Upper lobe of left lung (tissue), 6 donors: ENCODE results near the gene WDR83. TPM values are rescaled to one million over a fixed set of nuclear protein-coding genes. Genes with fewer than 3 reads are reported as not detected.
A peak's percentile ranks its signal among the peaks of the same experiment; 100 is the strongest.
"Not testable (repeated sequence)": the region's sequence is repeated elsewhere in the genome, so short reads cannot be mapped to it uniquely, and the experiment has no call there.

ENCODE experiments used
- ATAC-seq, 2 donors: fragments of 200-7000 bp; cut with Tn5 transposase; one replicate each; pipeline ENCODE4 v1.9.1; 2022; ENCODE audit warnings: mild to moderate bottlenecking in 2 of 2, moderate library complexity in 2 of 2; ENCODE audit not compliant: low FRiP score in 2 of 2
- DNase-seq, 2 donors: peaks; one replicate each; pipeline ENCODE4 v3.0.0-alpha.2; 2019 to 2020
- H3K27ac ChIP-seq, 4 donors: fragments of 200-600 bp; sonication (generic); one replicate each; pipeline ENCODE4 v1.5.1; 2016 to 2019
- H3K27me3 ChIP-seq, 4 donors: fragments of 200-600 bp; sonication (generic); one replicate each; pipeline ENCODE4 v1.5.1; 2017 to 2019
- H3K36me3 ChIP-seq, 4 donors: fragments of 200-600 bp; sonication (generic); one replicate each; pipeline ENCODE4 v1.5.1; 2016 to 2019
- H3K4me1 ChIP-seq, 4 donors: fragments of 200-600 bp; sonication (generic); one replicate each; pipeline ENCODE4 v1.5.1; 2018 to 2019
- H3K4me3 ChIP-seq, 4 donors: fragments of 200-600 bp; sonication (generic); one replicate each; pipeline ENCODE4 v1.5.1; 2017 to 2019; ENCODE audit warnings: mild to moderate bottlenecking in 2 of 4, moderate library complexity in 1 of 4
- H3K9me3 ChIP-seq, 4 donors: fragments of 200-600 bp; sonication (generic); one replicate each; pipeline ENCODE4 v1.5.1; 2018 to 2019
- CTCF ChIP-seq, 6 experiments: fragments of 450-650 bp in 4 of 6; fragments of 200-600 bp in 2 of 6; sonication (generic) in 2 of 6; IDR thresholded peaks; one replicate each; pipeline ENCODE4 v1.5.1; 2016 to 2019; ENCODE audit warnings: antibody characterized with exemption in 6 of 6
- EP300 ChIP-seq, 4 donors: sonication (generic); formaldehyde crosslinking; IDR thresholded peaks; one replicate each; pipeline ENCODE4 v1.5.1; 2017; ENCODE audit warnings: antibody characterized with exemption in 4 of 4, control low read depth in 2 of 4
- POLR2A ChIP-seq, 4 donors: fragments of 450-650 bp; IDR thresholded peaks; one replicate each; pipeline ENCODE4 v1.5.1; 2016 to 2017; ENCODE audit warnings: antibody characterized with exemption in 4 of 4, mild to moderate bottlenecking in 2 of 4
- POLR2AphosphoS5 ChIP-seq, 2 donors: sonication (generic); formaldehyde crosslinking; IDR thresholded peaks; one replicate each; pipeline ENCODE4 v1.5.1; 2017; ENCODE audit warnings: antibody characterized with exemption in 2 of 2
- WGBS, 2 donors: methylation state at CpG; one replicate each; pipeline ENCODE4 v1.1.5; 2017 to 2018; 5-methylcytosine and 5-hydroxymethylcytosine counted together
- total RNA-seq, 6 donors: library from RNA; depleted of rRNA in 4 of 6; stranded (reverse); fragments of >200 nt in 4 of 6; gene quantifications; one replicate each; pipeline versions ENCODE4 v1.1.0 to v1.2.1, GENCODE V29; 2016 to 2021
- donor health status: DM: no; HTN: no; CAD: no; lungs with moderate emphysema.
- donor health status: DM: no; HTN: yes; CAD: no; lungs with severe emphysema.

The WDR83 gene
- total RNA-seq, 6 donors from 2014 or later = 6.1 to 12.9 (median 8.4) TPM

DNA sequence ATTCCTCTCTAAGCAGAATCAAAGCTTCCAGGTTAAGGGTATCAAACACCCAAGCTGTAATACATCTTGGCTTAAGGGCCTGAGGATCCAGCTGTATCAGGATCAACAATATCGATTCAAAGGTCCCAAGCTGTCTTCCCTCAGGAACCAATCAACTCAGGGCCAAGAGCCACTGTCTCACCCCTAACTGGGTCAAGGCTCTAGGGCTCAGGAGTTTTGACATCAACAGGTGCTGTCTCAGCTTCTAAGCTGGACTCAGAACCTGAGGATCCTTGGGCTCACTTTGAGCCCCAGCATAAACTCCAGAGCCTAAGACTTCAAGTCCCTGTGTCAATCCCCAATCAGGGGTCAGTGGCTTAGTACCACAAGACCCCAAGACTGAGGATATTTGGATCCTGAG, 28.9 kb downstream of the WDR83 start:
- H3K36me3 ChIP-seq = peaks cover 0 to 22% (median 4%) of the 10 kb centered on the region in 4 donors
- no peaks in the 10 kb centered on the region for H3K9me3 ChIP-seq
- H3K27me3 ChIP-seq = no peaks in the 10 kb centered on the region
- 71 to 83% methylated on average over 1 of the region's 1 CpG for WGBS, 2 donors
- peak overlapping the region in 3 of 4 donors; percentile 62 to 94 (median 84) for H3K4me3 ChIP-seq
- ATAC-seq = no peak
- TF ChIP-seq CTCF (IDR thresholded peaks at IDR 0.05) = no peak
- no peak for TF ChIP-seq EP300 (IDR thresholded peaks at IDR 0.05)
- TF ChIP-seq POLR2AphosphoS5 (IDR thresholded peaks at IDR 0.05) = no peak
- no peak for TF ChIP-seq POLR2A (IDR thresholded peaks at IDR 0.05)
- DNase-seq = no peak
- peak overlapping the region in 1 of 4 donors; percentile 86 for H3K27ac ChIP-seq
- H3K4me1 ChIP-seq = peaks cover 12 to 30% (median 14%) of the 10 kb centered on the region in 4 donors

DNA sequence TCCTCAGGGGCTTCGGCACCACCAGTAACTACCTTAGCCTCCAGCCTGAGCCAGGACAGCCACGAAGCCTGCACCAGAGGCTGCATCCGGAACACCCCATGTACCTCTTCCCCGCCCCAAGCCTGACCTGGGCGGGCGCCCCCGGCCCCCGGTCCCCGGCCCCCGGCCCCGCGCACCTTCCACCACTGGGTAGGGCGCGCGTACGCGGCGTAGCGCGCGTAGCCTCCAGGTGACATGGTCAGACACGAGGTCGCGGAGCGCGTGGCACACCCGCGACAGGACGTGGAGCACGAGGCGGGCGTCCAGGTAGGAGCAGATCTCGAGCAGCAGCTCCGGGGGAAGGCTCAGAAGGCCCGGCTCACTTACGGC, 29.4 kb downstream of the WDR83 start:
- ATAC-seq (peak; percentile 2 to 15), DNase-seq (peak in 1 of 2 donors; percentile 86)
- Histone ChIP-seq H3K4me3 (peak overlapping the region; percentile 62 to 94 (median 78)), H3K36me3 (peaks cover 4 to 26% (median 9%) of the 10 kb centered on the region in 4 donors), H3K27ac (peak overlapping the region; percentile 82 to 93 (median 87)), H3K27me3 (no peaks in the 10 kb centered on the region), H3K9me3 (no peaks in the 10 kb centered on the region), H3K4me1 (peaks cover 12 to 30% (median 14%) of the 10 kb centered on the region in 4 donors)
- no peak for TF ChIP-seq POLR2A (IDR thresholded peaks at IDR 0.05)
- TF ChIP-seq CTCF (IDR thresholded peaks at IDR 0.05) = no peak
- no peak for TF ChIP-seq EP300 (IDR thresholded peaks at IDR 0.05)
- TF ChIP-seq POLR2AphosphoS5 (IDR thresholded peaks at IDR 0.05) = no peak
- WGBS, 2 donors = 4% methylated on average over 26 of the region's 36 CpGs; no CpG with 5 or more reads in 1 of the 2 donors

- no peaks in the 10 kb centered on the region for H3K9me3 ChIP-seq
Measured at GRCh38 chr19:12696366-12697335, 30.0 kb downstream of the WDR83 start, which contains the start of gene FBXW9. FBXW9 (minus strand) TSS chr19:12696631; CDS start chr19:12696581, 50 bp downstream.

DNA sequence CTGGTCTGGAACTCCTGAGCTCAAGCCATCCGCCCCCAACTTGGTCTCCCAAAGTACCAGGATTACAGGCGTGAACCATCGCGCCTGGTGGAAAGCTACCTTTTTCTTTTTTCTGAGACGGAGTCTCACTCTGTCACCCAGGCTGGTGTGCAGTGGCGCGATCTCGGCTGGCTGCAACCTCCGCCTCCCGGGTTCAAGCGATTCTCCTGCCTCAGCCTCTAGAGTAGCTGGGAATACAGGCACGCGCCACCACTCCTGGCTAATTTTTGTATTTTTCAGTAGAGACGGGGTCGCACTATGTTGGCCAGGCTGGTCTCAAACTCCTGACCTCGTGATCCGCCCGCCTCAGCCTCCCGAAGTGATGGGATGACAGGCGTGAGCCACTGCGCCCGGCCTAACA, 30.8 kb downstream of the WDR83 start:
- Histone ChIP-seq H3K36me3 (peaks cover 12 to 41% (median 23%) of the 10 kb centered on the region in 4 donors), H3K4me1 (peaks cover 12 to 30% (median 14%) of the 10 kb centered on the region in 4 donors), H3K27ac (peak overlapping the region in 1 of 4 donors; percentile 88)
- DNase-seq, H3K27me3 ChIP-seq, ATAC-seq, H3K9me3 ChIP-seq, H3K4me3 ChIP-seq: not testable (repeated sequence)
- WGBS, 2 donors = 93 to 96% methylated on average over 22 of the region's 22 CpGs

More at GRCh38 chr19:12696366-12697335, 30.0 kb downstream of the WDR83 start, which contains the start of gene FBXW9:
- TF ChIP-seq POLR2A (IDR thresholded peaks at IDR 0.05) (peak in 2 of 4 donors; percentile 25 to 77), POLR2AphosphoS5 (IDR thresholded peaks at IDR 0.05) (peak; percentile 94 to 98), EP300 (IDR thresholded peaks at IDR 0.05) (peak in 1 of 4 donors; percentile 33), CTCF (IDR thresholded peaks at IDR 0.05) (peak in 2 of 6 experiments; percentile 13 to 14)
- ATAC-seq = peak; percentile 85 to 97
- Histone ChIP-seq H3K27me3 (no peaks in the 10 kb centered on the region), H3K27ac (peak within 1 kb of the TSS; percentile 82 to 93 (median 87)), H3K4me3 (peak within 1 kb of the TSS; percentile 62 to 94 (median 78)), H3K36me3 (peaks cover 10 to 33% (median 15%) of the 10 kb centered on the region in 4 donors), H3K4me1 (peaks cover 12 to 30% (median 14%) of the 10 kb centered on the region in 4 donors)
- peak; percentile 95 for DNase-seq
- WGBS, 2 donors = 10 to 12% methylated on average over 29 to 35 of the region's 59 CpGs

DNA sequence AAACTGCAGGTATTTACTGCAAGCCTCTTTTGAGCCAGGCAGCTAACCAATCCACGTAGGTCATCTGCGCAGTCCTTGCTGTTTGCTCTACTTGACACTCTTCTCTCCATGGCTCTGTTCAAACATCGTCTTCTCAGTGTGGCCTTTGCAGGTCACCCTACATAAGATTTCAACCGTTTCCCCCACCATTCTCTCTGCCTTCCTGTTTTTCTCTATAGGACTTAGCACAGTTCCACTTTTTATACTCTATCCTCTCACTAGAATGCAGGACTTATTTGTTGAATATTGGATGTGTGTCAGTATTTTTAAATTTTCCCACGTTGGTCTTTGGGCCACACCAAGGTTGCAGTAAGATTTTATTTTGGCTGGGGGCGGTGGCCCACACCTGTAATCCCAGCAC, 31.5 kb downstream of the WDR83 start:
- no peaks in the 10 kb centered on the region for H3K27me3 ChIP-seq
- H3K27ac ChIP-seq = no peak overlapping the region
- WGBS, 2 donors = 79 to 80% methylated on average over 6 of the region's 6 CpGs
- ATAC-seq (no peak), DNase-seq (no peak)
- TF ChIP-seq POLR2AphosphoS5 (IDR thresholded peaks at IDR 0.05) (no peak), CTCF (IDR thresholded peaks at IDR 0.05) (no peak), POLR2A (IDR thresholded peaks at IDR 0.05) (no peak), EP300 (IDR thresholded peaks at IDR 0.05) (no peak)
- peaks cover 16 to 48% (median 30%) of the 10 kb centered on the region in 4 donors for H3K36me3 ChIP-seq
- H3K9me3 ChIP-seq = no peaks in the 10 kb centered on the region
- no peak overlapping the region for H3K4me3 ChIP-seq
- peaks cover 12 to 30% (median 14%) of the 10 kb centered on the region in 4 donors for H3K4me1 ChIP-seq
